GM06990 (cell line): ENCODE results near the gene SLC35D1.
"Not testable (repeated sequence)": the region's sequence is repeated elsewhere in the genome, so short reads cannot be mapped to it uniquely, and the experiment has no call there.

Experiments
- DNase-seq: peaks from one replicate; pipeline ENCODE4 v3.0.0-alpha.2; 2011; ENCODE audit not compliant: insufficient read length; ENCODE audit errors: extremely low read depth
- H3K27me3 ChIP-seq: replicated peaks from 2 replicates; pipeline ENCODE4 v1.6.0; 2011; ENCODE audit warnings: low read length; ENCODE audit not compliant: control insufficient read depth, insufficient read depth
- H3K36me3 ChIP-seq: 2 replicates; pipeline ENCODE4 v1.5.1; 2011; ENCODE audit warnings: low read length; ENCODE audit not compliant: control insufficient read depth, insufficient read depth
- H3K4me3 ChIP-seq: replicated peaks from 2 replicates; pipeline ENCODE4 v1.5.1; 2011; ENCODE audit warnings: low read depth, mild to moderate bottlenecking, control low read depth, low read length
- CTCF ChIP-seq: IDR thresholded peaks from 2 replicates; pipeline ENCODE4 v1.5.1; 2011; ENCODE audit warnings: low read length, control low read depth, mild to moderate bottlenecking, inconsistent platforms; ENCODE audit not compliant: insufficient read depth, poor library complexity, severe bottlenecking

Gene SLC35D1

GRCh38 chr1:66968574-66968973, 85.4 kb downstream of the SLC35D1 start:
- no peak for TF ChIP-seq CTCF
- no peaks in the 10 kb centered on the region for H3K27me3 ChIP-seq
- DNase-seq: no peak
- peaks cover 3% of the 10 kb centered on the region for H3K36me3 ChIP-seq
- H3K4me3 ChIP-seq: no peak overlapping the region

- not testable (repeated sequence) for H3K27me3 ChIP-seq, H3K4me3 ChIP-seq, DNase-seq, H3K36me3 ChIP-seq
Measured at GRCh38 chr1:66966188-66966873, 87.6 kb downstream of the SLC35D1 start.

- H3K4me3 ChIP-seq: no peak overlapping the region
- peaks cover 1% of the 10 kb centered on the region for H3K36me3 ChIP-seq
- TF ChIP-seq CTCF: no peak
- no peak for DNase-seq
- H3K27me3 ChIP-seq: no peaks in the 10 kb centered on the region
Measured at GRCh38 chr1:66957938-66958337, 96.0 kb downstream of the SLC35D1 start.

GRCh38 chr1:66954208-66954607, 99.7 kb downstream of the SLC35D1 start:
- no peak for TF ChIP-seq CTCF
- peak; percentile 18 for DNase-seq
- Histone ChIP-seq H3K36me3 (peaks cover 6% of the 10 kb centered on the region), H3K4me3 (no peak overlapping the region), H3K27me3 (no peaks in the 10 kb centered on the region)

GRCh38 chr1:66951513-66951912, 102.4 kb downstream of the SLC35D1 start:
- Histone ChIP-seq H3K36me3 (peaks cover 12% of the 10 kb centered on the region), H3K4me3 (no peak overlapping the region), H3K27me3 (no peaks in the 10 kb centered on the region)
- DNase-seq: no peak
- TF ChIP-seq CTCF: no peak
